Naive thymus-derived CD4-positive, alpha-beta T cell (primary cell): ENCODE results near the gene NBEA. TPM values are rescaled to one million over a fixed set of nuclear protein-coding genes. Genes with fewer than 3 reads are reported as not detected.

Source experiments
- ATAC-seq: fragments of 150-1000 bp; cut with Tn5 transposase; 2 replicates; pipeline ENCODE4 v1.10.0; 2021; ENCODE audit warnings: mild to moderate bottlenecking, moderate library complexity
- CTCF ChIA-PET: fragments of 350-600 bp; sonication (Branson Sonifier 250); formaldehyde crosslinking; loops from one replicate; lab custom pipeline; 2021; ENCODE audit warnings: antibody characterized with exemption; lab: Charles Lee
- POLR2A ChIA-PET: fragments of 350-600 bp; sonication (Branson Sonifier 250); formaldehyde crosslinking; loops from one replicate; lab custom pipeline; 2021; ENCODE audit warnings: antibody characterized with exemption, inconsistent platforms; lab: Charles Lee
- DNase-seq, 9 donors: peaks; one replicate each; pipeline versions ENCODE4 v3.0.0 to v3.0.0-alpha.2; 2020 to 2022; ENCODE audit warnings: mixed read lengths in 1 of 9
- H3K27ac ChIP-seq: one replicate; pipeline ENCODE4 v1.7.0; 2013; ENCODE audit warnings: mild to moderate bottlenecking, low read depth, low read length, moderate library complexity
- H3K27me3 ChIP-seq, 2 donors: one replicate each; pipeline ENCODE4 v1.7.0; 2013; ENCODE audit warnings: low read length in 2 of 2, mild to moderate bottlenecking in 2 of 2, moderate library complexity in 2 of 2; ENCODE audit not compliant: control insufficient read depth in 2 of 2, insufficient read depth in 2 of 2
- H3K36me3 ChIP-seq, 3 experiments: 1 replicate in 2 of 3; 2 replicates in 1 of 3; pipeline ENCODE4 v1.7.0; 2013; ENCODE audit warnings: low read length in 3 of 3, mild to moderate bottlenecking in 3 of 3, moderate library complexity in 1 of 3; ENCODE audit not compliant: insufficient read depth in 3 of 3, control insufficient read depth in 2 of 3
- H3K4me1 ChIP-seq, 2 donors: one replicate each; pipeline ENCODE4 v1.7.0; 2013; ENCODE audit warnings: low read length in 2 of 2, mild to moderate bottlenecking in 2 of 2, moderate library complexity in 1 of 2; ENCODE audit not compliant: control insufficient read depth in 2 of 2, insufficient read depth in 2 of 2
- H3K4me3 ChIP-seq: 2 replicates; pipeline ENCODE4 v1.7.0; 2013; ENCODE audit warnings: mild to moderate bottlenecking, low read length
- H3K9me3 ChIP-seq, 3 experiments: 1 replicate in 2 of 3; 2 replicates in 1 of 3; pipeline ENCODE4 v1.7.0; 2013; ENCODE audit warnings: low read length in 3 of 3; ENCODE audit not compliant: control insufficient read depth in 2 of 3
- H3K27ac Mint-ChIP-seq, 9 donors: one replicate each; pipeline ENCODE4 v1.8.0; 2020 to 2022; ENCODE audit warnings: mixed read lengths in 9 of 9, mild to moderate bottlenecking in 8 of 9, moderate library complexity in 5 of 9, inconsistent platforms in 2 of 9
- H3K27me3 Mint-ChIP-seq, 5 donors: one replicate each; pipeline ENCODE4 v1.8.0; 2021 to 2022; ENCODE audit warnings: mixed read lengths in 5 of 5, mild to moderate bottlenecking in 1 of 5
- H3K36me3 Mint-ChIP-seq, 5 donors: one replicate each; pipeline ENCODE4 v1.8.0; 2020 to 2022; ENCODE audit warnings: mixed read lengths in 5 of 5, mild to moderate bottlenecking in 3 of 5, inconsistent platforms in 1 of 5
- H3K4me1 Mint-ChIP-seq, 7 donors: one replicate each; pipeline ENCODE4 v1.8.0; 2020 to 2022; ENCODE audit warnings: mixed read lengths in 7 of 7, mild to moderate bottlenecking in 3 of 7, inconsistent platforms in 1 of 7
- H3K4me3 Mint-ChIP-seq, 10 donors: one replicate each; pipeline ENCODE4 v1.8.0; 2020 to 2022; ENCODE audit warnings: mild to moderate bottlenecking in 10 of 10, mixed read lengths in 10 of 10, moderate library complexity in 6 of 10, inconsistent platforms in 2 of 10
- H3K9me3 Mint-ChIP-seq, 11 donors: one replicate each; pipeline ENCODE4 v1.8.0; 2020 to 2022; ENCODE audit warnings: mixed read lengths in 11 of 11, mild to moderate bottlenecking in 4 of 11, inconsistent platforms in 1 of 11, moderate library complexity in 1 of 11
- intact Hi-C, 2 donors: fragments of 100-400 bp; cut with micrococcal nuclease; formaldehyde crosslinking; loops; one replicate each; pipeline ENCODE4 v1.15.1; 2023
- polyA plus RNA-seq, 2 donors: library from polyadenylated mRNA; unstranded; fragments of 300-500 nt; fragmentation: Illumina TruSeq; gene quantifications; one replicate each; pipeline ENCODE4 v1.2.3, GENCODE V29; 2021
- total RNA-seq, 6 experiments: library from RNA in 5 of 6; stranded (reverse) in 5 of 6; gene quantifications; 1 replicate in 5 of 6; 2 replicates in 1 of 6; pipeline ENCODE4 v1.2.3 and lab custom pipeline; 2021 to 2026

NBEA gene
- total and polyA plus RNA-seq, 7 experiments from 2014 or later = 0.15 to 6.3 (median 3.2) TPM

DNA sequence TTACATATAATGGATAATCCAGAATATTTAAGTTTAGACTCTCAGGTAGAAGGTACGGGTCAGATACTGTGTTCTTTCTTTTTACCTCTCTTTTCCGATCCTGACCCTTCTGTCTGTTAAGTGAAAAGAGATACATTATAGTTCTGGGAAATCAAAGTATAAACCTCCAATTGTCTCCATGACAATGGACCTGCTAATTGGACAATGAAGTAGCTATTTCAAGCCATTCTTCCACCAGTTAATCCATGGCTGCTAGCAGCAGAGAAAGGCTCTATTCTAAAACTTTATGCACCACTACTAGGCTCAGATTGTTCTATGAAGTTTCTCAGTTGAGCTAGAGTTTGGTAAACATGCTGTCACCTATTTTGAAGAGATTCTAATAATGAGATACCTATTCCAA lies 8.3 kb upstream of the NBEA start:
- intact Hi-C loops = no loop called here
- Histone ChIP-seq H3K36me3 (no peaks in the 10 kb centered on the region), H3K4me3 (no peak overlapping the region), H3K27me3 (no peaks in the 10 kb centered on the region), H3K9me3 (no peaks in the 10 kb centered on the region), H3K4me1 (no peaks in the 10 kb centered on the region), H3K27ac (no peak overlapping the region)
- H3K36me3 Mint-ChIP-seq = no peaks in the 10 kb centered on the region
- H3K4me3 Mint-ChIP-seq = no peak overlapping the region
- POLR2A ChIA-PET = no interaction called here
- no peak for DNase-seq
- peaks cover 0 to 5% (median 0%) of the 10 kb centered on the region in 11 donors for H3K9me3 Mint-ChIP-seq
- no peaks in the 10 kb centered on the region for H3K4me1 Mint-ChIP-seq
- CTCF ChIA-PET = no interaction called here
- ATAC-seq = no peak
- H3K27ac Mint-ChIP-seq = no peak overlapping the region
- peaks cover 10 to 54% (median 49%) of the 10 kb centered on the region in 5 donors for H3K27me3 Mint-ChIP-seq

- Histone ChIP-seq H3K9me3 (no peaks in the 10 kb centered on the region), H3K36me3 (no peaks in the 10 kb centered on the region), H3K4me1 (no peaks in the 10 kb centered on the region), H3K27me3 (no peaks in the 10 kb centered on the region), H3K27ac (no peak overlapping the region), H3K4me3 (no peak overlapping the region)
- no peak overlapping the region for H3K4me3 Mint-ChIP-seq
- peaks cover 20 to 52% (median 45%) of the 10 kb centered on the region in 5 donors for H3K27me3 Mint-ChIP-seq
- CTCF ChIA-PET = no interaction called here
- intact Hi-C loops = no loop called here
- no peak for DNase-seq
- H3K4me1 Mint-ChIP-seq = no peaks in the 10 kb centered on the region
- H3K9me3 Mint-ChIP-seq = peaks cover 0 to 5% (median 0%) of the 10 kb centered on the region in 11 donors
- no peak overlapping the region for H3K27ac Mint-ChIP-seq
- H3K36me3 Mint-ChIP-seq = no peaks in the 10 kb centered on the region
- POLR2A ChIA-PET = no interaction called here
- ATAC-seq = no peak
Measured at GRCh38 chr13:34935841-34936240, 6.2 kb upstream of the NBEA start.

GRCh38 chr13:34939771-34940170 lies 2.3 kb upstream of the NBEA start:
- ATAC-seq = no peak
- H3K4me1 ChIP-seq = peaks cover 0 to 14% of the 10 kb centered on the region in 2 donors
- ChIA-PET POLR2A (no interaction called here), CTCF (no interaction called here)
- intact Hi-C loops = loop anchor here (5.0 to 10.0 kb wide), 3 partner anchors 223 to 1395 kb away; partner anchors contain the start of gene RFC3 (in 2 of the 2)
- no peak overlapping the region for H3K27ac ChIP-seq
- H3K9me3 ChIP-seq = no peaks in the 10 kb centered on the region
- Mint-ChIP-seq H3K4me1 (peaks cover 12 to 25% (median 21%) of the 10 kb centered on the region in 7 donors), H3K27me3 (peaks cover 40 to 62% (median 49%) of the 10 kb centered on the region in 5 donors), H3K27ac (no peak overlapping the region), H3K36me3 (no peaks in the 10 kb centered on the region), H3K9me3 (peaks cover 0 to 2% (median 0%) of the 10 kb centered on the region in 11 donors), H3K4me3 (no peak overlapping the region)
- peaks cover 0 to 3% (median 0%) of the 10 kb centered on the region in 3 experiments for H3K36me3 ChIP-seq
- peaks cover 0 to 6% of the 10 kb centered on the region in 2 donors for H3K27me3 ChIP-seq
- no peak for DNase-seq
- H3K4me3 ChIP-seq = no peak overlapping the region

DNA sequence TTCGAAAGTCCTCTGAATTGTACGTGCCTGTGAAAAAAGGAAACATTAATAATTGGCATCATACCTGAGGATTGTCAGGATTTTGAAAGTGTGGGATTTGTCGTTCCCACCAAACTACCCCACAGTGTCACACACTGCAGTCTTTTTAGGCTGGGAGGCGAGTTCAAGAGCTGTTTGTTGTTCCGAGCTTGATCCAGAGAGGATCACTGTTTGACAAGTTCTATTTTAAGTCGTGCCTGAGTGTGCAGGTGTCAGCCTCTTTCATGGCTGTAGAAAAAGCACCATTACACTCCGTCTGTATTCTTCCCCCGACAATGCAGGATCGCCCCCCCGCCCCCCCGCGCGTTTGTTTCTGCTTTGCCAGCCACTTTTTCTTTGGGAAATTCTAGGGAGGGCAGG lies 635 bp upstream of the NBEA start:
- POLR2A ChIA-PET = no interaction called here
- intact Hi-C loops = loop anchor here (1.0 to 10.0 kb wide), 4 partner anchors 221 to 1399 kb away; partner anchors contain the start of gene RFC3 (in 2 of the 2)
- CTCF ChIA-PET = no interaction called here

DNA sequence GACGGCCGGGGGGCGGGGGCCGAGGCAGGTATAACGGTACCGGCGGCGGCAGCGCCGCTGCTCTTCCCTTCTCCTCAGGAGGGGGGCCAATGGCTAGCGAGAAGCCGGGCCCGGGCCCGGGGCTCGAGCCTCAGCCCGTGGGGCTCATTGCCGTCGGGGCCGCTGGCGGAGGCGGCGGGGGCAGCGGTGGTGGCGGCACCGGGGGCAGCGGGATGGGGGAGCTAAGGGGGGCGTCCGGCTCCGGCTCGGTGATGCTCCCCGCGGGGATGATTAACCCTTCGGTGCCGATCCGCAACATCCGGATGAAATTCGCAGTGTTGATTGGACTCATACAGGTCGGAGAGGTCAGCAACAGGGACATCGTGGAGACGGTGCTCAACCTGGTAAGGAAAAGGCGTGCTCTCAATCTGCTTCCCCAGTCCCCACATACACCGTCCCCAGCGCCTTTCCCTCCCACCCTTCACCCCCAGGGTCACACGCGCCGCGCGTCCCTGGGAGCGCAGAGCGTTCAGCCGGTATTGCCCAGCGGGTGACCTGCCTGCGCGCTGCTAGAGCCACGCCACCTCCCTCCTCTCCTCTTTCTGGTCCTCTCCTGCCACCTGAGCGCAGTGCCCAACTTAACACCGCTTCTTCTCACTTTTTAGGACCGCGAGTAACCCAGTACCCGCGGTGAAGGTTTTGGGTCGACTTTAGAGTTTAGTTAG lies 814 bp downstream of the NBEA start:
- peaks cover 0 to 9% of the 10 kb centered on the region in 2 donors for H3K27me3 ChIP-seq
- ATAC-seq = no peak
- DNase-seq = peak in 7 of 9 donors; percentile 7 to 34 (median 20)
- Mint-ChIP-seq H3K4me1 (peaks cover 15 to 40% (median 28%) of the 10 kb centered on the region in 7 donors), H3K27me3 (peaks cover 37 to 60% (median 54%) of the 10 kb centered on the region in 5 donors), H3K4me3 (peak overlapping the region; percentile 72 to 94 (median 88)), H3K36me3 (no peaks in the 10 kb centered on the region), H3K27ac (peak overlapping the region in 7 of 9 donors; percentile 8 to 83 (median 43)), H3K9me3 (peaks cover 0 to 2% (median 0%) of the 10 kb centered on the region in 11 donors)
- ChIA-PET CTCF (no interaction called here), POLR2A (no interaction called here)
- H3K27ac ChIP-seq = peak overlapping the region; percentile 55
- no peaks in the 10 kb centered on the region for H3K9me3 ChIP-seq
- intact Hi-C loops = loop anchor here (2.0 to 10.0 kb wide), 4 partner anchors 214 to 1398 kb away; partner anchors contain the start of gene RFC3 (in 2 of the 2)
- H3K4me1 ChIP-seq = peaks cover 0 to 17% of the 10 kb centered on the region in 2 donors
- H3K36me3 ChIP-seq = peaks cover 0 to 3% (median 0%) of the 10 kb centered on the region in 3 experiments
- H3K4me3 ChIP-seq = peak overlapping the region; percentile 43

More for the DNA sequence above, 635 bp upstream of the NBEA start:
- H3K4me3 ChIP-seq = no peak overlapping the region
- no peak overlapping the region for H3K27ac ChIP-seq
- peaks cover 0 to 2% (median 0%) of the 10 kb centered on the region in 11 donors for H3K9me3 Mint-ChIP-seq
- H3K9me3 ChIP-seq = no peaks in the 10 kb centered on the region
- H3K36me3 ChIP-seq = peaks cover 0 to 3% (median 0%) of the 10 kb centered on the region in 3 experiments
- peaks cover 0 to 17% of the 10 kb centered on the region in 2 donors for H3K4me1 ChIP-seq
- peak overlapping the region; percentile 72 to 92 (median 90) for H3K4me3 Mint-ChIP-seq
- peak overlapping the region in 5 of 9 donors; percentile 5 to 60 (median 18) for H3K27ac Mint-ChIP-seq
- peak in 1 of 9 donors; percentile 4 for DNase-seq
- no peak for ATAC-seq
- peaks cover 15 to 35% (median 28%) of the 10 kb centered on the region in 7 donors for H3K4me1 Mint-ChIP-seq
- peaks cover 0 to 9% of the 10 kb centered on the region in 2 donors for H3K27me3 ChIP-seq
- H3K36me3 Mint-ChIP-seq = no peaks in the 10 kb centered on the region
- peaks cover 41 to 65% (median 54%) of the 10 kb centered on the region in 5 donors for H3K27me3 Mint-ChIP-seq

- Histone ChIP-seq H3K4me3 (peak overlapping the region; percentile 43), H3K27ac (no peak overlapping the region), H3K9me3 (no peaks in the 10 kb centered on the region), H3K27me3 (peaks cover 0 to 9% of the 10 kb centered on the region in 2 donors), H3K4me1 (peaks cover 0 to 17% of the 10 kb centered on the region in 2 donors), H3K36me3 (peaks cover 0 to 3% (median 0%) of the 10 kb centered on the region in 3 experiments)
- H3K4me1 Mint-ChIP-seq = peaks cover 15 to 40% (median 28%) of the 10 kb centered on the region in 7 donors
- intact Hi-C loops = loop anchor here (2.0 to 10.0 kb wide), 4 partner anchors 213 to 1399 kb away; partner anchors contain the start of gene RFC3 (in 2 of the 2)
- DNase-seq (peak in 6 of 9 donors; percentile 15 to 41 (median 16)), ATAC-seq (peak; percentile 26)
- ChIA-PET CTCF (no interaction called here), POLR2A (no interaction called here)
- peak overlapping the region; percentile 72 to 94 (median 88) for H3K4me3 Mint-ChIP-seq
- H3K27ac Mint-ChIP-seq = peak overlapping the region in 7 of 9 donors; percentile 8 to 83 (median 43)
- H3K36me3 Mint-ChIP-seq = no peaks in the 10 kb centered on the region
- peaks cover 0 to 1% (median 0%) of the 10 kb centered on the region in 11 donors for H3K9me3 Mint-ChIP-seq
- H3K27me3 Mint-ChIP-seq = peaks cover 33 to 61% (median 55%) of the 10 kb centered on the region in 5 donors
Measured at GRCh38 chr13:34943436-34944273, 1.6 kb downstream of the NBEA start.
